IPS-11a (cell line): ENCODE measurements around the gene SUGCT.
"Not testable (repeated sequence)": the region's sequence is repeated elsewhere in the genome, so short reads cannot be mapped to it uniquely, and the experiment has no call there.

Experiments used
- H3K4me3 ChIP-seq: one replicate; pipeline ENCODE4 v1.5.1; 2013; ENCODE audit warnings: low read depth, low read length, control low read depth

The SUGCT gene

GRCh38 chr7:40199076-40199802, 64.4 kb downstream of the SUGCT start:
- no peak overlapping the region for H3K4me3 ChIP-seq

DNA sequence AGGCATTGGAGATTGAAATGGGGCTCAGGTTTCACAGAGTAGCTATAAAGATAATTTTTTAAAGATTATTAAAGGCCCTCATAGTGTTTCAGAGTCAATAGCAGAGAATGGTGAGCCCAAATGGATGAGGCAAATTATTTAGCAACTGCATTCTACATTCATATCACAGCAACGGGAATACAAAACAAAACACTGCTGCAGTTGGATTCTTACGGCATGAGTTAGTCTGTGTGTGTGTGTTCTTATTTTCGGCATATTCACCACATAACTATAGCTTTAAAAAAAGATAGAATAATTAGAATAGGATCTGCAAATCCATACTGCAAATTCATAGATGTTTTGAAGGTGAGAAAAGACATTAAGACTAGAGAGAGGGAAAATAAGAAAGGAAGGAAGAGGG, 66.0 kb downstream of the SUGCT start:
- no peak overlapping the region for H3K4me3 ChIP-seq

DNA sequence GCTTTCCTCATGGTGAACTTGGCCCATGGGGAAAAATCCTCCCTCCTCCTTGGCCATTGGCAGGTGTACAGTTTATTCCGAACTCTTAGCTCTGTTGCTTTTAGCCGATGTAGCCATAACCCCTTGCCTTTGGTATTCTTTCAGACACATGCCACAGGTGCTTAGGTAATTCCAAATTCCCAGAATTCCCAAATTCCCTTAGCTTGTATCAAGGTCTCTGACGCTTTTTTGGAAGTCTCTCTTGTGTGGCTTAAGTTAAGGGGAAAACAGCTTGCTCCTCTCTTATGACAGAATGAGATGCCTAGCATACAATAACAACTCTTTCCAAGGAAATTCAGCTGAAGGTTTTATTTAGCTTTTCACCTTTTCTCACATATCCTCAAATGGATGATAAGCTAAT, 68.0 kb downstream of the SUGCT start:
- no peak overlapping the region for H3K4me3 ChIP-seq

DNA sequence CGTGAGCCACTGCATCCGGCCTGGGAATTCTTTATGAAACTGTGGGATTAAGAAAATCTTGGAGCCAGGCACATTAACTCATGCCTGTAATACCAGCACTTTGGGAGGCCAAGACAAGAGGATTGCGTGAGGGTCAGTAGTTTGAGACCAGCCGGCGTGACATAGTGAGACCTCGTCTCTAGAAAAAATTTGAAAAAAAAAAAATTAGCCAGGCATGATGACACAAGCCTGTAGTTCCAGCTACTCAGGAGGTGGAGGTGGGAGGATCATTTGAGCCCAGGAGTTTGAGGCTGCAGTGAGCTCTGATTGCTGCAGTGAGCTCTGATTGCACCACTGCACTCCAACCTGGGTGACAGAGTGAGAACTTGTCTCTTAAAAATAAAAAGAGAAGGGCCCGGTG, 69.8 kb downstream of the SUGCT start:
- H3K4me3 ChIP-seq: no peak overlapping the region

DNA sequence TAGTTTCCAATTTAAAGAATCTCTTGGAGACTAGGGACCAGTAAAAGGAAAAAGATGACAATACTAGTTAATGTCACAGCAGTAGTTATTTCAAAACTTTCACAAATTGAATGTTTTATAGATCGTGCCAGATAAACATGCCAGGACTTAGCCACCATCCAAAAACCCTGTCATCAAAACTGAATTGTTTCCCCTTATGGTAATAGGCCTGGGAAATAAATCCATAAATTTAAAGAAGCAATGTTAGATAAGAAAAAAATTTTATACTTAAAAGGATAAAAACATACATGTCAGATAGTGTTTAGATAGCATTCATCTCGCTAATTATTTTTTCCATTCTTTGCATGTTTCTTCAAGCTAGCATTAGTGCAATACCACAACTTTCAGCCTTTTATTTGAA, 71.2 kb downstream of the SUGCT start:
- H3K4me3 ChIP-seq: no peak overlapping the region

DNA sequence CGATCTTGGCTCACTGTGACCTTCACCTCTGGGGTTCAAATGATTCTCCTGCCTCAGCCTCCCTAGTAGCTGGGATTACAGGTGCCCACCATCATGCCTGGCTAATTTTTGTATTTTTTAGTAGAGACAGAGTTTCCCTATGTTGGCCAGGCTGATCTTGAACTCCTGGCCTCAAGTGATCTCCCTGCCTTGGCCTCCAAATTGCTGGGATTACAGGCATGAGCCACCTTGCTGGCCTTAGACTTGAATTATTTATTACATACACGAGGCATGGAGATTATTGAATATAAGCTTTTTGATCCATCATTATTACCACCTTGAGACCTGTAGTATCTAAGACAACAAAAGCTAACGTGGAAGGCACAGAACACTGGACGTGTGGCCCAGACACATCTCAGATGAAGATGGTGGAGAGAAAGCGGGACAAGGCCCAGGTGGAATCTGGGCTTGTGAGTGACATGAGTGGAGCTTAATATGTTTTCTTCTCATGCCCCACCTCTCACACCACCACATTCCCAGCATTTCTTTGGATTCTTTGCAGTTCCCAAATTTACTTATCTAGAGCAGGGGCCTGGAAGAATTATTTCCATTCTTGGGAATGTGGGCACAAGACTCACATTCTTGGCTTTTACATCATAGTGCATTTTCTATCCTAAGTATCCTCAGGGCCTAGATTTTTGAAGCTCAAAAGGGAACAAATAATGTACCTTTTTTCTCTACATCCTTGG, 76.6 kb downstream of the SUGCT start:
- H3K4me3 ChIP-seq: no peak overlapping the region

DNA sequence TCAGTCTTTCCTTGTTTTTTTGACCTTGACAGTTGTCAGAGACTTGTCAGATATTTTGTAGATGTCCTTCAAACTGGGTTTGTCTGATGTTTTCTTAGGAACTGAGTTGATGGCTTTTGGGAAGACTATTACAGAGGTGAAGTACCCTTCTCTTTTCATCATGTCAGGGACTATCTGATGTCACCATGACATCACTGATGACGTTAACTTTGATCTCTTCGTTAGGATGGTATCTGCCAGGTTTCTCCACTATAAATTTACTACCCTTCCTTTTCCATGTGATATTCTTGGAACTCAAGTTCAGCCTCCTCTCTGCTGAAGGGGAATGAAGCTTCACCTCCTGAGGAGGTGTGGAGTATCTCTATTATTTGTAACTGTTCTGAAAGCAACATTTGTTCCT, 78.5 kb downstream of the SUGCT start:
- no peak overlapping the region for H3K4me3 ChIP-seq

- no peak overlapping the region for H3K4me3 ChIP-seq
These were observed 79.1 kb downstream of the SUGCT start for GRCh38 chr7:40213856-40214255.

- not testable (repeated sequence) for H3K4me3 ChIP-seq
These were observed 83.8 kb downstream of the SUGCT start for GRCh38 chr7:40218612-40219011.

GRCh38 chr7:40219917-40220316, 85.1 kb downstream of the SUGCT start:
- H3K4me3 ChIP-seq: no peak overlapping the region

DNA sequence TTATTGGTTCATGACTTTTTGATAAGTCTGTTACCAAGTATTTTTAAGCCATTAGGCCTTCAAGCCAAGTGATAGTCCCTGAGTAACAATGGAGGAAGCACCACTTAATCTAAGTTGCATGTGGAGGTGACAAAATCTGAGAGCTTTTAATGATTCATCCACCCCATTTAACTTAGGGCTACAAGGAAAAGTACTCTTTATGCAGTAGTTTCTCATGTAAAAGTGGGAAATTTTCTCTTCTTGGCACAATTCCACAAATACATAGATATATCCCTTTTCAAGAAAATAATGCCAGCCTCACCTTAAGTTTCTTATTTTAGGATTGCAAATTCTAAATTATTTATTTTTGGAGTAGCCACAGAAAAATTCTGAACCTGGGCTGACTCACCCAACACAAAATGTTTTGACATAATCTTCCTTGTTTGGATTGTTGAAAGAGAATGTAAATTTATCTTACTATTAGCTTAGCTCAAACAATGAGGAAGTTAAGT, 85.7 kb downstream of the SUGCT start:
- no peak overlapping the region for H3K4me3 ChIP-seq

DNA sequence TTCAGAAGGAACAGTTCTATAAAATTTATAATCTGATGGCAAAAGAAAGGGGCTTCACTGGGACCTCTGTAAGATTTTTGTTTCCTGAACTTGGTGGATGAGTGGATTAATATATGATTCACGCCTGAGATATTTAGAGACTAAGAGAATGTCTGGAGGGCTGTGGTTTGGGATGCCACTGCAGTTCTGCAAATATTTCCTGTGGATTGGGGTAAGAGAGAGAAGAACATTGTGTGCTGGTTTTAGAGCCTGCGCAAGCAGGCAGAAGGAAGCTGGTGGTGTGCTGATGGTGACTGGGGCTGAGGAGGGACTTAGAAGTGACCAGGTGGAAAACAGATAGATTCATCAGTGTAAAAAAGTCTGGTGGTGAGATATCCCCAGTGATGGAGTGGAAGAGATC, 87.0 kb downstream of the SUGCT start:
- H3K4me3 ChIP-seq: no peak overlapping the region

DNA sequence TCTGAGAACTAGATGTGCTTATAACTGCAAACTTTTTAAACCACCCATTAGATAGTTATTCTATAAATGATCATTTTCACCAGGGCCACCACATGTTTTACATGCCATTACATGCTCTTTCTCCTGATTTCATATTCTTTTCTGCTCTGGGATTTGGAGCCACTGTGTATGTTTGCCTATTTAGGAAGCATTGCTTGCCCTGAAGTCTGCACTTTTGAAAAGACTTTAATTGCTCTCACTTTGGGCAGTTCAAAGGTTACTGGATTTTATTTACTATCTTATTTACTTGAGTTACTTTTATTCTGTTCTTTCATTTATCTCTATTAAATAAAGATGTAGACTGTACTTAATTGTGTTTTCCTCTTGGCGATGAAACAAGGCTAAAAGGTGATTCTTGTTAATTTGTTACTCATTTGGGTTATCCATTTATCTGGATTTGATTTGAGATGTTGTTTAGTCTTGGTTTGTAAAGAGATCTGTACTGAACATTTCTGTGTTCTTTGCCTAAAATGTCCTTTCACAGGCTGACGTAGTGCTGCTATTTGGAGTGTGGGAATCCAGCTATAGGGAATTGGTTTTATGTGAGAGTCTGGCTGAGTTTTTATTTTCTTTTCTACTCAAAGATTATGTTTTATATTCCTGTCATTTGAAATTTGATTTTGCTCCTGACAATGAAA, 88.8 kb downstream of the SUGCT start:
- no peak overlapping the region for H3K4me3 ChIP-seq

DNA sequence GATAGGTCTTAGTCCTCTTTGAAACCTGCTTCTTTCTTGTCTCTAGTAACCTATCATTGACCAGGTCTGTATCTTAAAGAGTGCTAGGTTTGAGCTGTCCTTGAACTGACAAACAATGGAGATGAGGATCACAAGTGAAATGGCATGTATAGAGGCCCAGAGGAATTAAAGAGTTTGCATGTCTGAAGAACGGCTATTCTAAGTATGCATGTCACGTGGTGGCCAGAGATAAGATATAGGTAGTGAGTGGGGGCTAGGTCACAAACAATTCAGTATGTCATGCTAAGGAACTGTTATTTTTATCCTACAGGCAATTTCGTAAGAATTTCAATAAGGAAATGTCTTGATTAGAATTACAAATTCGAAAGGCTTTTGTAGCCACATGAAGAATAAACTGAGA, 95.3 kb downstream of the SUGCT start:
- H3K4me3 ChIP-seq: no peak overlapping the region

- no peak overlapping the region for H3K4me3 ChIP-seq
These were observed 97.0 kb downstream of the SUGCT start for GRCh38 chr7:40231796-40232195.

DNA sequence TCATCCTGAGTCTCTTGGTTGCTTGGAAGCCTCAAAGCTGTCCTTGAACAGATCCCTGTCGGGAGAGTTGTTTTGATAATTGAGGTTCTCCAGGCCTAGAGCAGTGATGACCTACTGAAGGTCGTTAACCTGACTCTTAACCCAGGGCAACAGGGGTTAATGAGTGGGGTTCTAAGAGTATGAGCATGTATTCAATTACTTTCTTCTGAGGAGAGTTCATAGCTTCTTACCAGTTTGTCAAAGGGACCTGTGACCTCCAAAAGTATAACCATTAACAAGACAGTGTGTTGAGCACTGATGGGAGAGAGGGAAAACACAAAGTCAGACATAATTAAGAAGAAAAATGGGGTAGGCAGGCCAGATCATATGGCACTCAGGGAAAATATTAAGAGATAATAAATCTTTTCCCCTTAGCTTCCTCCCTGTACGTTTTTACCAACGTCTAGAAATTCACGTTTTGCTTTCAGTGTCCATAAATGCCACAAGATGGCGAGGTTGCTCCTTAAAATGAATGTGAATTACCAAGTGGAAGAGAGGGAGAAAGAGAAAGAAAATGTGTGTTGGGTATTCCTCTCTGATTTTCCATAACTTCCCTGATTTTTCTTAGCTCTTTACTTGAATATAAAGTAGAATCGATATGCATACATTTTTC, 97.6 kb downstream of the SUGCT start:
- no peak overlapping the region for H3K4me3 ChIP-seq

GRCh38 chr7:40234046-40234445, 99.2 kb downstream of the SUGCT start:
- H3K4me3 ChIP-seq: no peak overlapping the region

DNA sequence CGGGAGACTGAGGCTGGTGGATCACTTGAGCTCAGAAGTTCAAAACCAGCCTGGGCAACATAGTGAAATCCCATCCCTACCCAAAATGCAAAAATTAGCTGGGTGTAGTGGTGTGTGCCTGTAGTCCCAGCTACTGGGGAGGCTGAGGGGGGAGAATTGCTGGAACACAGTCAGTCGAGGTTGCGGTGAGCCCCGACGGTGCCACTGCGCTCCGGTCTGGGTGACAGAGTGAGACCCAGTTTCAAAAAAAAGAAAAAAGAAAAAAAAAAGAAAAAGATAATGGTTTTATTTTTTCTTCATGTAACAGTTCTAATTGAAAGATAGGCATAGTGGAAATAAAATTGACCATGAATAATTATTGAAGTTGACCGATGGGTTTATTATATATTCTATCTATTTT, 99.9 kb downstream of the SUGCT start:
- no peak overlapping the region for H3K4me3 ChIP-seq

DNA sequence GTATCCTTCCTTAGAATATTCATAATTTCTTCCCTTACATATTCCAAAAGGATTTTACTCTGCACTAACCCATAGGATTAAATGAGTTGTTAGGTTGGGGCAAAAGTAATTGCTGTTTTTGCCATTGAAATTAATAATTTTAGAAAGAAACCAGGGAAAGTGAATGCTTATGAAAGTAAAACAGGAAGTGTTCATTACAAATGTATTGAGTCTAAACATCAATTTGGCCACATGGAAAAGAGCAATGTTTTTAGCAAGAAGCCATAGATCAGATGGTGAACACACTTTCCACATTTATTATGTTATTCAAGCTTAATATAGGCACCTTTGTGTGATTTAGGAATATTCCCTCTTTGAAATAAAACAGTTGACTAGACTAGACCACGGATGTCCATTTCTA, 102.9 kb downstream of the SUGCT start:
- H3K4me3 ChIP-seq: no peak overlapping the region

DNA sequence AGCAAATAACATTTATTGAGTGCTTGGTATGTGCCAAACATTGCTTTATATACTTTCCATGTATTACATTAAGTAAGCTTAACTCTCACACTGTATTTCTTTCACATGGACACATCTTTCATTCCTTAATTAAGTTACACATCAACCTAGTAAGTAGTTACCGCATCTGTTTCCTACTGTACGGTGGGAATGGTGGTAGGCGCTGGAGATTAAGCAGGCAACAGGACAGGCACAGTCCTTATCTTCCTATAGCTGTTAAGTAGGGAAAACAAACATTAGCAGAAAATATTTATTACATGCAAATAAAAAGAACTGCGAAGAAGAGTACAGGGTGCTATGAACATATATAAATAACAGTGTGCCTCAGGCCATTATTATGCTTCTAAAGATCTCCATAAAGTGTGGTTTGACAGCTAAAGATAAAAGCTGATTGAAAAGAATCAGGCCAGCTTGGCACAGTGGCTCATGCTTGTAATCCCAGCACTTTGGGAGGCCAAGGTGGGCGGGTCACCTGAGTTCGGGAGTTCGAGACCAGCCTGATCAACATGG, 105.0 kb downstream of the SUGCT start:
- H3K4me3 ChIP-seq: no peak overlapping the region

- no peak overlapping the region for H3K4me3 ChIP-seq
These were observed 108.3 kb downstream of the SUGCT start for GRCh38 chr7:40243076-40243475.
